ENCODE results near the gene SKI.
A peak's percentile ranks its signal among the peaks of the same experiment; 100 is the strongest.

Gene SKI

DNA sequence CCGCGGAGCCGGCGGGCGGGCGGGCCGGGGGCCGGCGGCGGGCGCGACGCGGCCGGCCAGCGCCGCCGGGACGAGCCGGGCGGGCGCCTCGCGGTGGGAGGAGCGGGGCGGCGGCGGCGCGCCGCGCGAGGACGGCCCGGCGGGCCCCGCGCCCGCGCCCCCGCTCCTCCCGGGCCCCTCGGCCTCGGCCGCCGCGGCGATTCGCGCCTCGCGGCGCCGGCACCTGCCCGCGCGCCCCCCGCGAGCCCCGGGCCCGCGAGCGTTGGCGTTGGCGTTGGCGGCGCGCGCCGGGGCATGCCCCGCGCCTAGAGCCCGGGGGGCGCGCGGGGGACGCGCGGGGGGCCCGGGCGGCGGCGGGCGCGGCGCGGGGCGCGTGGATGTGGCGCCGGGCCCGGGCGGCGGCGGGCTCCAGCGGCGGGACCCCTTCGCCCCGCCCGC, at the start of gene SKI:
SKI (plus strand) TSS at position 163 of the 438 bp plus-strand sequence. CDS start 448 bp downstream, outside the sequence.
- H3K27ac ChIP-seq (ENCODE audit: low read length), result peak within 1 kb of the TSS; percentile 63
- peaks cover 46% of the 10 kb centered on the region for H3K79me2 ChIP-seq (ENCODE audit: insufficient read depth, low read length)
- peaks cover 61% of the 10 kb centered on the region for H4K20me1 ChIP-seq (ENCODE audit: insufficient read depth, low read length)
- TF ChIP-seq, protein P1, sequence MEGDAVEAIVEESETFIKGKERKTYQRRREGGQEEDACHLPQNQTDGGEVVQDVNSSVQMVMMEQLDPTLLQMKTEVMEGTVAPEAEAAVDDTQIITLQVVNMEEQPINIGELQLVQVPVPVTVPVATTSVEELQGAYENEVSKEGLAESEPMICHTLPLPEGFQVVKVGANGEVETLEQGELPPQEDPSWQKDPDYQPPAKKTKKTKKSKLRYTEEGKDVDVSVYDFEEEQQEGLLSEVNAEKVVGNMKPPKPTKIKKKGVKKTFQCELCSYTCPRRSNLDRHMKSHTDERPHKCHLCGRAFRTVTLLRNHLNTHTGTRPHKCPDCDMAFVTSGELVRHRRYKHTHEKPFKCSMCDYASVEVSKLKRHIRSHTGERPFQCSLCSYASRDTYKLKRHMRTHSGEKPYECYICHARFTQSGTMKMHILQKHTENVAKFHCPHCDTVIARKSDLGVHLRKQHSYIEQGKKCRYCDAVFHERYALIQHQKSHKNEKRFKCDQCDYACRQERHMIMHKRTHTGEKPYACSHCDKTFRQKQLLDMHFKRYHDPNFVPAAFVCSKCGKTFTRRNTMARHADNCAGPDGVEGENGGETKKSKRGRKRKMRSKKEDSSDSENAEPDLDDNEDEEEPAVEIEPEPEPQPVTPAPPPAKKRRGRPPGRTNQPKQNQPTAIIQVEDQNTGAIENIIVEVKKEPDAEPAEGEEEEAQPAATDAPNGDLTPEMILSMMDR (IDR thresholded peaks at IDR 0.05; ENCODE audit: borderline replicate concordance, extremely low read depth, low read length, poor library complexity, severe bottlenecking), result no peak
- TF ChIP-seq EZH2 (IDR thresholded peaks at IDR 0.05; ENCODE audit: borderline replicate concordance, low read depth, low read length, severe bottlenecking), result no peak
- no peak for DNase-seq
- peak within 1 kb of the TSS; percentile 64 for H2AFZ ChIP-seq (ENCODE audit: low read depth, low read length)
- peaks cover 46% of the 10 kb centered on the region for H3K4me1 ChIP-seq (ENCODE audit: insufficient read depth, low read length)
- no peaks in the 10 kb centered on the region for H3K9me3 ChIP-seq (ENCODE audit: insufficient read depth, low read length, severe bottlenecking)
- ATAC-seq (ENCODE audit: insufficient read depth, low read depth), result no peak
- H3K36me3 ChIP-seq (ENCODE audit: insufficient read depth, low read length), result peaks cover 18% of the 10 kb centered on the region; the same call in 1 of the 2 replicates
- peak within 1 kb of the TSS; percentile 50 to 91 for H3K4me3 ChIP-seq (ENCODE audit: low read depth in 1 of 2, low read length in 2 of 2)
- H3K4me2 ChIP-seq (ENCODE audit: insufficient read depth, low read length), result peak within 1 kb of the TSS; percentile 78
- H3K27me3 ChIP-seq (ENCODE audit: insufficient read depth, low read length, poor library complexity), result peaks cover 7% of the 10 kb centered on the region
- H3K9ac ChIP-seq (ENCODE audit: low read depth, low read length), result peak within 1 kb of the TSS; percentile 78

DNA sequence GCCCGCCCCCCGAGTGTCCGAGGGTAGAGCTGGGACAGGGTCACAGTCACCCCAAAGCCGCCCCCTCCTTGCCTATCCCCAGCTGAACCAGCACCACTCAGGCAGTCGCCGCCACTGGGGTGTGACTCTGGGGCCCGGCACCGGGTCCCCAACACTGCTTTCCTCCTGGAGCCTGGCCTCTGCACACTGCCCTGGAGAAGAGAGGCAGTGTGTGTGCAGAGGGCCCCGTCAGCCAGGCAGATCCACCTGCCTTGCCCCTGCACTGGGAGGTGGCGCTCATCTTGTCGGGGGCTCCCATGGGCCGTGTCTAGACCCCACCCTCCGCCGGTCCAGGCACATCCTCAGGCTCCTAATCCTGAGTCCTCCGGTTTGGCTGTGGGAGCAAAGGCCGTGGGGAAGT, 49.2 kb upstream of the SKI start:
- Histone ChIP-seq H3K9me3 (ENCODE audit: insufficient read depth, low read length, severe bottlenecking) (no peaks in the 10 kb centered on the region), H3K36me3 (ENCODE audit: insufficient read depth, low read length) (no peaks in the 10 kb centered on the region), H3K9ac (ENCODE audit: low read depth, low read length) (no peak overlapping the region), H3K27ac (ENCODE audit: low read length) (no peak overlapping the region), H3K4me3 (ENCODE audit: low read depth in 1 of 2, low read length in 2 of 2) (no peak overlapping the region), H4K20me1 (ENCODE audit: insufficient read depth, low read length) (peaks cover 10% of the 10 kb centered on the region; the same call in 1 of the 2 replicates), H3K4me1 (ENCODE audit: insufficient read depth, low read length) (no peaks in the 10 kb centered on the region), H3K79me2 (ENCODE audit: insufficient read depth, low read length) (no peaks in the 10 kb centered on the region), H3K4me2 (ENCODE audit: insufficient read depth, low read length) (no peak overlapping the region), H2AFZ (ENCODE audit: low read depth, low read length) (no peak overlapping the region), H3K27me3 (ENCODE audit: insufficient read depth, low read length, poor library complexity) (no peaks in the 10 kb centered on the region)
- DNase-seq (no peak), ATAC-seq (ENCODE audit: insufficient read depth, low read depth) (no peak)
- TF ChIP-seq, protein P1 (IDR thresholded peaks at IDR 0.05; ENCODE audit: borderline replicate concordance, extremely low read depth, low read length, poor library complexity, severe bottlenecking), result no peak
- no peak for TF ChIP-seq EZH2 (IDR thresholded peaks at IDR 0.05; ENCODE audit: borderline replicate concordance, low read depth, low read length, severe bottlenecking)

DNA sequence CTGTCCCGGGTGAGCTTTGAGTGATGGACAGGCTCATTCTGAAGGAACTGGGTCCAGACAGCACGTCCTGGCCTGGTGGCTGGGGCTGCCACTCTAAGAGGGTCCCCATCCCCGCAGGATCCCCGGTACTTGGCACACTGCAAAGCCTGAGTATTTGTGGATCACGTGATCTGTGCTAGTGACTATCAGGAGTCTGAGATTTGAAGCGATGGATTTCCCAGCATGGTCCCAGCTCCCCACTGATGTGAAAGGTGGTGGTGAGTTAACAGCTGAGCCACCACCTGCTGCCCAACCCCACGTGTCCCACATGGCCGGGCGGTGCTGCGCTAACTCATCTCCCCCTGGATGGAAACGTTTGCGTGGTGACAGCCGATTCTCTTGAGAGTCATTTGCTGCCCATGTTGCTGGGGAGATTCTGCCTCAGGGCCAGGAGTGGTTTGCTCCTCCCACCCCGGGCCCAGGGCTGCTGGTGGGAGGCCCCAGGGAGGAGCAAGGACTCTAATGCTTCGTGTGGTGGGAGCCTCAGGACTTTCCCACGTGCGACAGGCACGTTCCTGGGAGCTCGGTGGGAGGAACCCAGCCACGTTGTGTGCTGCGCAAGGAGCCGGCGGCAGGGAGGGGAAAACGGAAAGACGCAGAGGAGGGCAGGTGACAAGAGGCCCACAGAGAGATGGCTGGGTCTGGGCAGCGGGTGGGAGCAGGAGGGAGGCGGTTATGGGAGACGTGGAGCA, 48.7 kb upstream of the SKI start:
- no peaks in the 10 kb centered on the region for H3K36me3 ChIP-seq (ENCODE audit: insufficient read depth, low read length)
- H3K27me3 ChIP-seq (ENCODE audit: insufficient read depth, low read length, poor library complexity), result no peaks in the 10 kb centered on the region
- H3K27ac ChIP-seq (ENCODE audit: low read length), result no peak overlapping the region
- H3K79me2 ChIP-seq (ENCODE audit: insufficient read depth, low read length), result no peaks in the 10 kb centered on the region
- no peaks in the 10 kb centered on the region for H3K9me3 ChIP-seq (ENCODE audit: insufficient read depth, low read length, severe bottlenecking)
- ATAC-seq (ENCODE audit: insufficient read depth, low read depth) (no peak), DNase-seq (no peak)
- TF ChIP-seq, protein P1 (IDR thresholded peaks at IDR 0.05; ENCODE audit: borderline replicate concordance, extremely low read depth, low read length, poor library complexity, severe bottlenecking), result no peak
- TF ChIP-seq EZH2 (IDR thresholded peaks at IDR 0.05; ENCODE audit: borderline replicate concordance, low read depth, low read length, severe bottlenecking), result no peak
- H3K9ac ChIP-seq (ENCODE audit: low read depth, low read length), result no peak overlapping the region
- H3K4me2 ChIP-seq (ENCODE audit: insufficient read depth, low read length), result no peak overlapping the region
- no peak overlapping the region for H2AFZ ChIP-seq (ENCODE audit: low read depth, low read length)
- H3K4me3 ChIP-seq (ENCODE audit: low read depth in 1 of 2, low read length in 2 of 2), result no peak overlapping the region
- peaks cover 6% of the 10 kb centered on the region; the same call in 1 of the 2 replicates for H4K20me1 ChIP-seq (ENCODE audit: insufficient read depth, low read length)
- H3K4me1 ChIP-seq (ENCODE audit: insufficient read depth, low read length), result no peaks in the 10 kb centered on the region
